Activated CD4-positive, alpha-beta T cell treated with anti-CD3 and anti-CD28 coated beads for 4 hours (primary cell): ENCODE measurements around the gene LUC7L.
"Not testable (repeated sequence)": the region's sequence is repeated elsewhere in the genome, so short reads cannot be mapped to it uniquely, and the experiment has no call there.

Experiments used
- DNase-seq, 2 donors: peaks; one replicate each; pipeline ENCODE4 v3.0.0-alpha.2; 2020

The LUC7L gene

DNA sequence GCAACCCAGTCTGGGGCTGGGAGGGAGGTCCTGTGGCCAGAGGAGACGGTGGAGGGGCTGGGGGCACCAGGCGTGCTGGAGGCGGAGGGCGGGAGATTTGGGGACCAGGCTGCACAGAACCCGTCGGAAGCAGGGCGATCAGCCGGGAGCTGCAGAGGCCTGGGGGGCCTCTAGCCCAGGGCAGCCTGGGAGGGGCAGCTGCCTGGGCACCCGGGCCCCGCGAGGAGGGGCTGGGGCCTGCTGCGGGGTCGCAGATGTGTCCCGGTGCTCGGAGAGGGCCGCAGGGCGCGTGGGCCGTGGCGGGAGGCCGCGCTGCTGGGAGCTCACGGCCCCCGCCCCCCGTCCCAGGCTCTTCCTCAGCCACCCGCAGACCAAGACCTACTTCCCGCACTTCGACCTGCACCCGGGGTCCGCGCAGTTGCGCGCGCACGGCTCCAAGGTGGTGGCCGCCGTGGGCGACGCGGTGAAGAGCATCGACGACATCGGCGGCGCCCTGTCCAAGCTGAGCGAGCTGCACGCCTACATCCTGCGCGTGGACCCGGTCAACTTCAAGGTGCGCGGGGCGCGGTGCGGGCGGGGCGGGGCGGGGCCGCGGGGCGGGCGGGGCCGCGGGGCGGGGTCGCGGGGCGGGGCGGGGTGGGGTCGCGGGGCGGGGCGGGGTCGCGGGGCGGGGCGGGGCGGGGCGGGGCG lies 65.0 kb downstream of the LUC7L start:
- DNase-seq, result not testable (repeated sequence)

DNA sequence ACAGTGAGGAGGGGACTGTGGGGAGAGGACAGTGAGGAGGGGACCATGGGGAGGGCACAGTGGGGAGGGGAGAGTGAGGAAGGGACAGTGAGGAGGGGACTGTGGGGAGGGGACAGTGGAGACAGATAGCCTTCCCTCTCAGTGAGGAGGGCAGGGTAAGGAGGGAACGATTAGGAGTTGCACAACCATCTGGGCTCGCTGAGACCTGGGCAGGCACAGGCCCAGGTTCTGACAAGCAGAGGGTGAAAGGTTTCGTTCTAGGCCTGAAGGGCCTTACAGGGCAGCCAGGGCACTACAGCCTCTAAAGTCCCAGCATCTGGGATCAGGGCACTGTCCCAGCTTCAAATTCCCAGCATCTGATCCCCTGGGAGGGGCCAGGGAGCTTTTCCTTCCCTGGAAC lies 65.6 kb downstream of the LUC7L start:
- DNase-seq, result not testable (repeated sequence)

DNA sequence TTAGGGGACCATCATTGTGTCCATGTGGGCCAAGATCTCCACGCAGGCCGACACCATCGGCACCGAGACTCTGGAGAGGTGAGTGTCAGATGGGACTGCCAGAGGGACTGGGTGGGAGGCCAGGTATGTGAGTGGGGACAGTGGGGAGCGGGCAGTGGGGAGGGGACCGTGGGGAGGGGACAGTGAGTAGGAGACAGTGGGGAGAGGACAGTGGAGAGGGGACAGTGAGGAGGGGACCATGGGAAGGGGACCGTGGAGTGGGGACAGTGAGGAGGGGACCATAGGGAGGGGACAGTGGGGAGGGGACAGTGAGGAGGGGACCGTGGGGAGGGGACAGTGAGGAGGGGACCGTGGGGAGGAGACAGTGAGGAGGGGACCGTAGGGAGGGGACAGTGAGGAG lies 66.1 kb downstream of the LUC7L start:
- not testable (repeated sequence) for DNase-seq

DNA sequence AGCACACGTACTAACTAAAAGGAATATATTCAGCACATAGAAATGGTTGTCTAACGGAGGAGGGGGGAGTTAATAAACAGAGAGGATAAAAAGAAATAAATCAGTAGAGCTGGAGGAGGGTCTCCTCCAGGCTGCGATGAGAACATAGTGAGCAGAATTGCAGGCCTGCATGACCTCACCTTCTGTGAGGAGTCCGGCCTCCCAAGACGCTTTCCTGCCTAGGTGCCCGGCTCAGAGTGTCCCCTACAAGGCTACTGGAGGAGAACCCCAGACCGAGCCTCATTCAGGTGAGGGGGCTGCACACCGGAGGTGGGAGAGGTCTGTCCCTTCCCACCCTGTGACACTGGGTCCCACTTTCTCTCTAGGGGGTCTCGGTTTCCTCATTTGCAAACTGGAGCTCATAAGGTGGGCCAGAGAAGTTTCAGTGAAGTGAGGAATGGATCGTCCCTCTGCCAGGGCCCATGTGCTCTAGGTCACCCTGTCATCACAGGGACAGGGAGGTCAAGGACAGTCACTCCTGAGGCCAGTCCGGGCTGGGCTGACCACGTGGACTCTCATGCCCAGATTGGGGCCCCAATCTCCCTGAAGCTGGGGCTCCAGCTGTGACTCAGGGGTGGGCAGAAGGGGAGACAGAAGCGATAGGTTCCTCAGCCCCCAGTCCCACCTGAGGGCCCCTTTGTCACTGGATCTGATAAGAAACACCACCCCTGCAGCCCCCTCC lies 66.8 kb downstream of the LUC7L start:
- DNase-seq, result no peak

DNA sequence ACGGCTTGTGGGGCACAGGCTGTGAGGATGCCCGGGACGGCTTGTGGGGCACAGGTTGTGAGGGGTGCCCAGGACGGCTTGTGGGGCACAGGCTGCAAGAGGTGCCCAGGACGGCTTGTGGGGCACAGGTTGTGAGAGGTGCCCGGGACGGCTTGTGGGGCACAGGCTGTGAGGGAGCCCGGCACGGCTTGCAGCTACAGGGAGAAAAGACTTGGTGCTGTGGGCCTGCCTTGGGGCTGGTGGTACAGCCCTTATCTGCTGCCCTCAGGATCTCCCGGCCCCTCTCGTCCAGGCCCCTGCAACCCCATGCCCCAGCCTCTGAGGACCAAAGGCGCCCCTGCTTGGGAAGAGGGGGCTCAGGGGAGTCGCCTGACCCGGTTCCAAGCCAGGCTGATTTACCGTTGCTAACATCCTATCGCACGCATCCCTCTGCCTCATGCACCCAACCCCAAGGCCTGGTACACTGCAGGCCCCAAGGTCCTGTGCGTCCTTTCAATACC lies 68.5 kb downstream of the LUC7L start:
- DNase-seq, result no peak

DNA sequence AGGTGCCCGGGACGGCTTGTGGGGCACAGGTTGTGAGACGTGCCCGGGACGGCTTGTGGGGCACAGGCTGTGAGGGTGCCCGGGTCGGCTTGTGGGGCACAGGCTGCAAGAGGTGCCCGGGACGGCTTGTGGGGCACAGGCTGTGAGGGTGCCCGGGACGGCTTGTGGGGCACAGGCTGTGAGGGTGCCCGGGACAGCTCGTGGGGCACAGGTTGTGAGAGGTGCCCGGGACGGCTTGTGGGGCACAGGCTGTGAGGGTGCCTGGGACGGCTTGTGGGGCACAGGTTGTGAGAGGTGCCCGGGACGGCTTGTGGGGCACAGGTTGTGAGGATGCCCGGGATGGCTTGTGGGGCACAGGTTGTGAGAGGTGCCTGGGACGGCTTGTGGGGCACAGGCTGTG lies 69.0 kb downstream of the LUC7L start:
- not testable (repeated sequence) for DNase-seq

DNA sequence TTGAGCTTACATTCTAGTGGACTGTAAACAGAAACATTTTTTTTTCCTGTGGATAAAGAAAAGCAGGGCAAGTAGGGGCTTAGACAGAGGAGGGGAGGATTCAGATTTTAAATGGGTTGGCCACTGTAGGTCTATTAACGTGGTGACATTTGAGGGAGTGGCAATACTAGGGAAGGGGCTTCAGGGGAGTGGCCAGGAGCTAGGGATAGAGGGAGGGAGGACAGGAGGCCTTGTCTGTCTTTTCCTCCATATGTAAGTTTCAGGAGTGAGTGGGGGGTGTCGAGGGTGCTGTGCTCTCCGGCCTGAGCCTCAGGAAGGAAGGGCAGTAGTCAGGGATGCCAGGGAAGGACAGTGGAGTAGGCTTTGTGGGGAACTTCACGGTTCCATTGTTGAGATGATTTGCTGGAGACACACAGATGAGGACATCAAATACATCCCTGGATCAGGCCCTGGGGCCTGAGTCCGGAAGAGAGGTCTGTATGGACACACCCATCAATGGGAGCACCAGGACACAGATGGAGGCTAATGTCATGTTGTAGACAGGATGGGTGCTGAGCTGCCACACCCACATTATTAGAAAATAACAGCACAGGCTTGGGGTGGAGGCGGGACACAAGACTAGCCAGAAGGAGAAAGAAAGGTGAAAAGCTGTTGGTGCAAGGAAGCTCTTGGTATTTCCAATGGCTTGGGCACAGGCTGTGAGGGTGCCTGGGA lies 70.0 kb downstream of the LUC7L start:
- DNase-seq, result no peak

DNA sequence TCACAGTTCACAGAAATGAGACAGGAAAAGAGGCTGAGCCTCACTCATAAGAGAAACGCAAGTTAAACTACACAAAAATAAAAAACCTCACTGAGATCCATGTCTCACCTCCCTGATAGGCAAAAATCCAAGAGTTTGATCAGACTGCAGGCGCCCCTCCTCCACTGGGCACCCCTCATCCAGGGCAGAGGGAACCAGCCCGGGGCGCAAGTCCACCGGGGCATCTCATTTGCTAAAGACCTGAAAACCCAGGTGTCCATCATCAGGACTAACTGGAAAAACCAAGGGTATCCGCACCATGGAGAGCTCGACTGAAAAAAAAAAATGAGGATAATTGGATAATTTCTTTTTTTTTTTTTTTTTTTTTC lies 74.2 kb downstream of the LUC7L start:
- DNase-seq, result no peak

DNA sequence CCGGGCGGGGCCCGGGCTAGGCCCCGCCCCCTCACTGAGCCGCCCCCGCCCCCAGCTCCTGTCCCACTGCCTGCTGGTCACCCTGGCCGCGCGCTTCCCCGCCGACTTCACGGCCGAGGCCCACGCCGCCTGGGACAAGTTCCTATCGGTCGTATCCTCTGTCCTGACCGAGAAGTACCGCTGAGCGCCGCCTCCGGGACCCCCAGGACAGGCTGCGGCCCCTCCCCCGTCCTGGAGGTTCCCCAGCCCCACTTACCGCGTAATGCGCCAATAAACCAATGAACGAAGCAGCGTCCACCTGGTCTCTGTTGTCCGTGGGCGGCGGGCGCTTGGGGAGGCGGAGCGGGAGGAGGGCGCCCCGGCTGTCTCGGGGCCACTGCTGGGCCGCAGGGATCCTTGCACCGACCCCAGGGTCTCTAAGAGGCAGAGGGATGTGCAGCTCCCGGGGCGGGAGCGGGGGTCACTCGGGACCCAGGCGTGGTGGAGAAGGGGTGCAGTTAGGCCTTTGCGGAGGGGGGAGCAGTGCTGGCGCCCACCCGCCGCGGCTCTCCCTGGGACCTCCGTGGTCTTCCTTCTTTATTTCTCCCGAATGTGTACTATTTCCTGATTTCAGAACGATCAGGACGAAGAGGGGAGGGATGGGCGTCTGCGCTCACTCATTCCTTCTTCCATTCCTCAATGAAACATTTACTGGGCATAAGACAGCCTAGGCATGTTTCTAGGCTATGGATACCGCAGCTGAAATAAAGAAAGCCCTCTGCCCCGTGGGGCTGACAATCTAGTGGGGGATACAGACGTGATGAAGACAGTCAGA lies 74.8 kb downstream of the LUC7L start:
- DNase-seq, result no peak

DNA sequence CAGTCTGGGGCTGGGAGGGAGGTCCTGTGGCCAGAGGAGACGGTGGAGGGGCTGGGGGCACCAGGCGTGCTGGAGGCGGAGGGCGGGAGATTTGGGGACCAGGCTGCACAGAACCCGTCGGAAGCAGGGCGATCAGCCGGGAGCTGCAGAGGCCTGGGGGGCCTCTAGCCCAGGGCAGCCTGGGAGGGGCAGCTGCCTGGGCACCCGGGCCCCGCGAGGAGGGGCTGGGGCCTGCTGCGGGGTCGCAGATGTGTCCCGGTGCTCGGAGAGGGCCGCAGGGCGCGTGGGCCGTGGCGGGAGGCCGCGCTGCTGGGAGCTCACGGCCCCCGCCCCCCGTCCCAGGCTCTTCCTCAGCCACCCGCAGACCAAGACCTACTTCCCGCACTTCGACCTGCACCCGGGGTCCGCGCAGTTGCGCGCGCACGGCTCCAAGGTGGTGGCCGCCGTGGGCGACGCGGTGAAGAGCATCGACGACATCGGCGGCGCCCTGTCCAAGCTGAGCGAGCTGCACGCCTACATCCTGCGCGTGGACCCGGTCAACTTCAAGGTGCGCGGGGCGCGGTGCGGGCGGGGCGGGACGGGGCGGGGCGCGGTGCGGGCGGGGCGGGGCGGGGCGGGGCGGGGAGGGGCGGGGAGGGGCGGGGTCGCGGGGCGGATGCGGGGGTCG lies 75.6 kb downstream of the LUC7L start:
- DNase-seq, result not testable (repeated sequence)

DNA sequence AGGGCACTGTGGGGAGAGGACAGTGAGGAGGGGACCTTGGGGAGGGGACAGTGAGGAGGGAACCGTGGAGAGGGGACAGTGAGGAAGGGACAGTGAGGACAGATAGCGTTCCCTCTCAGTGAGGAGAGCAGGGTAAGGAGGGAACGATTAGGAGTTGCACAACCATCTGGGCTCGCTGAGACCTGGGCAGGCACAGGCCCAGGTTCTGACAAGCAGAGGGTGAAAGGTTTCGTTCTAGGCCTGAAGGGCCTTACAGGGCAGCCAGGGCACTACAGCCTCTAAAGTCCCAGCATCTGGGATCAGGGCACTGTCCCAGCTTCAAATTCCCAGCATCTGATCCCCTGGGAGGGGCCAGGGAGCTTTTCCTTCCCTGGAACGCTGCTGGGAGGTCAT lies 76.1 kb downstream of the LUC7L start:
- DNase-seq, result not testable (repeated sequence)

DNA sequence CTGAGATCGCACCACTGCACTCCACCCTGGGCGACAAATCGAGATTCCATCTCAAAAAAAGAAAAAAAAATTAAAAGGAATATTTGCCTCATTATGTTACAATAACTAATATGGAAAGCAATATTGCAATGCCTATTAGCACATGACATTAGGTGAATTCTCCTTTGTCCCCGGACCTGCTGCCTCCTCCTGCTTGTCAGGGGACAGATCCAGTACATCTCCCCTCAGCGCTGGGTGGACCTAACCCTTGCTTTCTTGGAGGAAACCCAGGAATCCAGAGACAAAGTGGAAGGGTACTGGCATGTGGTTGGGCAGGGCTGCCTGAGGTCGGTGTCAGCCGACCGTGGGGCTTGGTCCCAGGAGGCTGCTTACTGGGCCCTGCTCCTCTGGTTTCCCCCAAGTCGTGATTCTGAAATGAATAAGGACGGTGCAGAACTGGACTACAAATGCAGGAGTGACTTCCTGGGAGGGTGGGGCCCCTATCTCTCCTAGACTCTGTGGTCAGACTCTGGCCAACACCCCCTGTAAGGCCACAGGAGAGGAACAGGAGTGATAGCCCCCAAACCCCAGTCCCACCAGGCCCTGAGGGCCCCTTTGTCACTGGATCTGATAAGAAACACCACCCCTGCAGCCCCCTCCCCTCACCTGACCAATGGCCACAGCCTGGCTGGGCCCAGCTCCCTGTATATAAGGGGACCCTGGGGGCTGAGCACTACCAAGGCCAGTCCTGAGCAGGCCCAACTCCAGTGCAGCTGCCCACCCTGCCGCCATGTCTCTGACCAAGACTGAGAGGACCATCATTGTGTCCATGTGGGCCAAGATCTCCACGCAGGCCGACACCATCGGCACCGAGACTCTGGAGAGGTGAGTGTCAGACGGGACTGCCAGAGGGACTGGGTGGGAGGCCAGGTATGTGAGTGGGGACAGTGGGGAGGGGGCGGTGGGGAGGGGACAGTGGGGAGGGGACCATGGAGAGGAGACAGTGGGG lies 76.8 kb downstream of the LUC7L start, which contains the start of gene HBZ:
HBZ (plus strand) TSS at position 504 of the 988 bp plus-strand sequence; CDS start at position 770, 266 bp downstream.
- DNase-seq, result no peak

DNA sequence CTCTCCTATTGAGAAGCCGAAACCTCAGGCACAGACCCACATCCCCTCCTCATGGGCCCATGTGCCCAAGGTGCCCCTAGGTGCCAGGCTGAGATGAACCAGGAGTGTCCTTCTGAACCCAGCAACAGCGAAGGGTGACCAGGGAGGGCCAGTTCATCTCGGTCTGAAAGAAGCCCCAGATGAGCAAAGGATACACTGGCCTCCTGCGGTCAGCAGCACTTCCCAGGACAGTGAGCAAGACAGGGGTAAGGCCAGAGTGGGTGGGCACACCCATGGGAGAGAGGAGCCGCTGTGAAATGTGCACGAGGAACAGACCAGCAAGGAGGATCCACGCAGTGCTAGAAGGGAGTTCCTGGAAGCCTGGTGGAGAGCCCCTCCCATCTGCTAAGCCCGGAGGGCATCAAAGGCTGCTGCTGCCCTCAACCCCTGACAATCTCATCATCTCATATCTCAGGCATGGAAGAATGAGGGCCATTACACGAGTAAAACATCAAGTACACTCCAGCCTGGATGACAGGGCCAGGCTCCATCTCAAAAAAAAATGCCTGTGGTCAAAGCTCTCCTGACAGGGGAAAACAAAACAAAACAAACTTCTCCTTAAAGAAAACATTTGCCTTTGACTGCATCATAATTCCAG lies 80.1 kb downstream of the LUC7L start:
- no peak for DNase-seq

DNA sequence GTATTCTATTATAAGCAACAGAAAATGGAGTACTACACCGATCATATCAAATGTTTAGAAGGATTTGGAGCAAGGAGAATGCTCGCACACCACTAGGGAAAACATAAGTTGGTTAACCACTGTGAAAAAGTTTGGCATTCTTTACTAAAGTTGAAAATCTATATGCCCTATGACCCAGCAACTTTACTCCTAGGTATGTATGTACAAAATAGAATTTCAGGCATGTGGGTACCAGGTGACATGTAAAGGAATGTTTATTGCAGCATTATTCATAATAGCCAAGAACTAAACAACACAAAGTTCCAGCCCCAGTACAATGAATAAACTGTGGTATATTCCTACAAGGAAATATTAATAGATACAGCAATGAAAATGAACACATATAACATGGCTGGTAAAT lies 82.6 kb downstream of the LUC7L start:
- no peak for DNase-seq

DNA sequence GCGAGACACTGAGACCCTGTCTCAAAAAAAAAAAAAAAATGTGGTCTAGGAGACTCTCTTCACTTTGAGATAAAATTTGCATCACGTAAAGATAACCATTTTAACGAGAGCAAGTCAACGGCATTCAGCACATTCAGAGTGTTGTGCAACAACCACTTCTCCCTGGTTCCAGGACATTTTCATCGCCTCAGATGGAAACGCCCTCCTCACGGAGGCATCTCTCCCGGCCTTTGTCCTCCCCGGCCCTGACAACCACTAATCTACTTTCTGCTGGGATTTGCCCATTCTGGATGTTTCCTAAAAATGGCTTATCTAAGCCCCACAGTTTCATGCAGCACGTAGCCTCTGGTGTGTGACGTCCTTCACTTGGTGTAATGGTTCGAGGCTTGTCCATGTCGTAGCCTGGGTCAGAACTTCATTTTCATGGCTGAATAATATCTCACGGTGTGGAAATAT lies 84.4 kb downstream of the LUC7L start:
- no peak for DNase-seq

DNA sequence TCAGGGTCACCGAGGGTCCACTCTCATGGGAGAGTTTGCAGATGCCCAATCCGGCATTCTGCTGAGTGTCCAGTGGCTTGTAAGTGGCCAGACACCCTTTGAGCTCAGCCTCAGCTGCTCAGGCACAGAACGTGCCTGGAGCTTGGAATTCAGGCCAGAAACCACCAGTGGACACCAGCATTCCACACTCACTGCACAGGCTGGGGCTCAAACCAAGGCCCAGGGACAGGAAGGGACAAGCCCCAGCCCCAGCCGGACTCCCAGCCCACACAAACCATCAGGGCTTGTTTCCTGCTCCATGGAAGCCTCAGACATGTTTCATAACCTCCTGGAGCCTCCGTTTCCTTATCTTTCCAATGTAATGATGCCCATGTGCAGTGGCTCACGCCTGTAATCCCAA lies 85.8 kb downstream of the LUC7L start:
- no peak for DNase-seq

DNA sequence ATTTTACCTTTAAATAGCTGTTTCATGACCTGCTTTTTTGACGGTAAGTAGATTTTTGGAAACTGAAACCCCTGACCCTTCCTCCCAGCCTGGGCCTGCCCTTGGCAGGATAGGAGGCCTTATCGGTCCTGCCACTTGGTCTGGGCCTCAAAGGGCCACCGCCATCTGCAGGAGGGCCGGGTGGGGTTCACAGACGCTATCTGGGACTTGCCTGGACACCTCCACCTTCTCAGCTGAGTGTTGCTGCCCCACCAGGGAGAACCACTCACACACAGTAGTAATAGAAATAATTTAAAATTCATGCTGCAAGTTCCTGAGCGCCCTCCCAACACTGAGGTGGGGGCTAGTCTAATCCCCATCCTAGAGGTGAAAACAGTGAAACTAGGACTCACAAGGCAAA lies 86.2 kb downstream of the LUC7L start:
- no peak for DNase-seq

DNA sequence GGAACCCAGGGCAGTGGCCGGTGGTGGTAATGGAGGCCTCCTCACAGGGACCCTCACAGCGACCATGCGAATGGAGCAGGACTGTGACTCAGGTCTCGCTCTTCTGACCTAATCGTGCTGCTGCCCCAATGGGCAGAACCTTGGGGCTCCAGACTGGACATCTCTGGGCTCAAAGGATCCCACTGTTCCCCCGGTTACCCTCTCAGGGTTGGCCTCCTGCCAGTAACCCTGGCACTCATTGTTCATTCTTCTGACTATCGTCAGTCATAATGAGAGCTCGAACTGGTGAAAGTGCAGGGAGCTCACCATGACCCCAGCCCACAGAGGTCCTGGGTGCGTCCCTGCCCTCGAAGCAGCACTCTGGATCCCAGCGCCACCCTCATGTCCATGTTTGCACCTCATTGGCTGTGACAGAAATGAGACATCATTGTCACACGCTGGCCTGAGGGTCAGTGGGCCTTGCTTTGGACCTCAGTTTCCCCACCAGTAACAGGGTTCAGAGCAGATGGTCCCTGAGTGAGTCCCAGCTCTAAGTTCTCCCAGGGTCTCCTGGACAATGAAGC lies 86.8 kb downstream of the LUC7L start:
- DNase-seq, result no peak

DNA sequence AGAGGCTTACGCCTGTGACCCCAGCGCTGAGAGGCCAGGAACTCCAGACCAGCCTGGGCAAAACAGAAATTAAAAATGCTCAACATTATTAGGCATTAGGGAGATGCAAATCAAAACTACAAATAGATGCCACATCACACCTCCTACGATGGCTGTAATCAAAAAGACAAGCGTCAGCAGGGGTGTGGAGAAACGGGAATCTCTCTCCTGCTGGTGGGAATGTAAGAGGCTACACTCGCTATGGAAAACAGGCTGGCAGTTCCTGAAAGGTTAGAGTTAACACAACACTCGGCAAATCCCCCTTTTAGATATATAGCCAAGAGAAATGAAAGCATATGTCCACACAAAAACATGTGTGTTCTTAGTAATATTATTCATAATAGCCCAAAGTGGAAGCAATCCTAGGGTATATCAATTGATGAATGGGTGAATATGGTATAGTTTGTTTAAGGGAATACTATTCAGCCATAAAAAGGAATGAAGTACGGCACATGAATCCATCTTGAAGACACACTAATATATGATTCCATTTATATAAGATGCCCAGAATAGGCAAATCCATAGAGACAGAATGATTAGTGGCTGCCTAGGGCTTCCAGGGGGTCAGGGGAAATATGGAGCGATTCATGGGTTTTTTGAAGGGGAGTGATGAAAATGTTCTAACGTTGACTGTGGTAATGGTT lies 88.9 kb downstream of the LUC7L start:
- DNase-seq, result no peak
